ENCODE data around the gene STOML1.

- TF ChIP-seq ZNF219 (CRISPR knock-in tag; IDR thresholded peaks at IDR 0.05; ENCODE audit: borderline replicate concordance) = no peak
- TF ChIP-seq CTCF (IDR thresholded peaks at IDR 0.05) = no peak
- no peak for TF ChIP-seq NR3C1 (CRISPR knock-in tag; conservative IDR thresholded peaks at IDR 0.05; ENCODE audit: low read depth)
- TF ChIP-seq PRDM15 (CRISPR knock-in tag; IDR thresholded peaks at IDR 0.05) = no peak
- TF ChIP-seq, protein P1, sequence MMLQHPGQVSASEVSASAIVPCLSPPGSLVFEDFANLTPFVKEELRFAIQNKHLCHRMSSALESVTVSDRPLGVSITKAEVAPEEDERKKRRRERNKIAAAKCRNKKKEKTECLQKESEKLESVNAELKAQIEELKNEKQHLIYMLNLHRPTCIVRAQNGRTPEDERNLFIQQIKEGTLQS (CRISPR knock-in tag; conservative IDR thresholded peaks at IDR 0.05) = no peak
- no peak for TF ChIP-seq FOXP1 (CRISPR knock-in tag; IDR thresholded peaks at IDR 0.05; ENCODE audit: borderline replicate concordance)
- TF ChIP-seq CREB1 (CRISPR knock-in tag; IDR thresholded peaks at IDR 0.05) = no peak
- TF ChIP-seq CREM (CRISPR knock-in tag; IDR thresholded peaks at IDR 0.05) = no peak
- TF ChIP-seq, protein P2, sequence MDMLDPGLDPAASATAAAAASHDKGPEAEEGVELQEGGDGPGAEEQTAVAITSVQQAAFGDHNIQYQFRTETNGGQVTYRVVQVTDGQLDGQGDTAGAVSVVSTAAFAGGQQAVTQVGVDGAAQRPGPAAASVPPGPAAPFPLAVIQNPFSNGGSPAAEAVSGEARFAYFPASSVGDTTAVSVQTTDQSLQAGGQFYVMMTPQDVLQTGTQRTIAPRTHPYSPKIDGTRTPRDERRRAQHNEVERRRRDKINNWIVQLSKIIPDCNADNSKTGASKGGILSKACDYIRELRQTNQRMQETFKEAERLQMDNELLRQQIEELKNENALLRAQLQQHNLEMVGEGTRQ (CRISPR knock-in tag; IDR thresholded peaks at IDR 0.05) = no peak
- no peak for TF ChIP-seq ZBTB21 (CRISPR knock-in tag; IDR thresholded peaks at IDR 0.05; ENCODE audit: borderline replicate concordance)
- no peak for TF ChIP-seq E2F5 (CRISPR knock-in tag; IDR thresholded peaks at IDR 0.05)
- TF ChIP-seq ZNF317 (CRISPR knock-in tag; IDR thresholded peaks at IDR 0.05; ENCODE audit: borderline replicate concordance, low read depth) = no peak
- no peak for TF ChIP-seq ELF4 (CRISPR knock-in tag; IDR thresholded peaks at IDR 0.05; ENCODE audit: low read depth)
These were observed 32.3 kb downstream of the STOML1 start for GRCh38 chr15:73959801-73960200.

Measured in WTC11 (cell line).